MM.1S (cell line): ENCODE measurements around the gene CIB2.

Experiments
- EZH2 ChIP-seq: fragments of 300-600 bp; sonication (generic); optimal IDR thresholded peaks from 2 replicates; pipeline ENCODE3; 2017; ENCODE audit warnings: low read depth, mild to moderate bottlenecking, antibody characterized with exemption, low read length, mixed read lengths
- TF ChIP-seq, protein P1 (sequence below): fragments of 300-600 bp; sonication (generic); IDR thresholded peaks from 2 replicates; pipeline ENCODE4 v1.5.1; 2016; ENCODE audit warnings: antibody characterized with exemption, low read length, mixed read lengths

DNA sequence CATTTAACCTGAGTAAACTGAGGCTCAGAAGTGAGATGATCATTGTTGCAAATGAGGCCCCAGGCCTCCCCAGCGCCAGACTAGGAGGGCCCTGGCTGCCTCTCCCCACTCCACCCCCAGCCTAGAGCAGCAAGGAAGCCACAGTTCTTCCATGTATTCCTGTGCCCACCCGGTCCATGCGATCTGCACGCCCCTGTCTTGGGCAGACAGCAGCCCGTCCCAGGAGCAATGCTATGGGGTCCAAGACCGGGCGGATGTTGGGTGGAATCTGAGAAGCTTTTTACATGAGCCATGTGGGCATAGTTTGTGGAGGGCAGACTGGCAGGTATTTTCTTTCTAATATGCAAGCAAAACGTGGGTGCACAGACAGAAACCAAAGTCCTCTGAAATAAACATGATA, 23.8 kb downstream of the CIB2 start:
- TF ChIP-seq, protein P1, sequence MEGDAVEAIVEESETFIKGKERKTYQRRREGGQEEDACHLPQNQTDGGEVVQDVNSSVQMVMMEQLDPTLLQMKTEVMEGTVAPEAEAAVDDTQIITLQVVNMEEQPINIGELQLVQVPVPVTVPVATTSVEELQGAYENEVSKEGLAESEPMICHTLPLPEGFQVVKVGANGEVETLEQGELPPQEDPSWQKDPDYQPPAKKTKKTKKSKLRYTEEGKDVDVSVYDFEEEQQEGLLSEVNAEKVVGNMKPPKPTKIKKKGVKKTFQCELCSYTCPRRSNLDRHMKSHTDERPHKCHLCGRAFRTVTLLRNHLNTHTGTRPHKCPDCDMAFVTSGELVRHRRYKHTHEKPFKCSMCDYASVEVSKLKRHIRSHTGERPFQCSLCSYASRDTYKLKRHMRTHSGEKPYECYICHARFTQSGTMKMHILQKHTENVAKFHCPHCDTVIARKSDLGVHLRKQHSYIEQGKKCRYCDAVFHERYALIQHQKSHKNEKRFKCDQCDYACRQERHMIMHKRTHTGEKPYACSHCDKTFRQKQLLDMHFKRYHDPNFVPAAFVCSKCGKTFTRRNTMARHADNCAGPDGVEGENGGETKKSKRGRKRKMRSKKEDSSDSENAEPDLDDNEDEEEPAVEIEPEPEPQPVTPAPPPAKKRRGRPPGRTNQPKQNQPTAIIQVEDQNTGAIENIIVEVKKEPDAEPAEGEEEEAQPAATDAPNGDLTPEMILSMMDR: no peak
- no peak for TF ChIP-seq EZH2
